Measurements from ENCODE around the gene GLYR1. TPM values are rescaled to one million over a fixed set of nuclear protein-coding genes. Genes with fewer than 3 reads are reported as not detected.

The GLYR1 gene
- total RNA-seq, 1 experiment from 2014 or later, result 30.6 TPM

DNA sequence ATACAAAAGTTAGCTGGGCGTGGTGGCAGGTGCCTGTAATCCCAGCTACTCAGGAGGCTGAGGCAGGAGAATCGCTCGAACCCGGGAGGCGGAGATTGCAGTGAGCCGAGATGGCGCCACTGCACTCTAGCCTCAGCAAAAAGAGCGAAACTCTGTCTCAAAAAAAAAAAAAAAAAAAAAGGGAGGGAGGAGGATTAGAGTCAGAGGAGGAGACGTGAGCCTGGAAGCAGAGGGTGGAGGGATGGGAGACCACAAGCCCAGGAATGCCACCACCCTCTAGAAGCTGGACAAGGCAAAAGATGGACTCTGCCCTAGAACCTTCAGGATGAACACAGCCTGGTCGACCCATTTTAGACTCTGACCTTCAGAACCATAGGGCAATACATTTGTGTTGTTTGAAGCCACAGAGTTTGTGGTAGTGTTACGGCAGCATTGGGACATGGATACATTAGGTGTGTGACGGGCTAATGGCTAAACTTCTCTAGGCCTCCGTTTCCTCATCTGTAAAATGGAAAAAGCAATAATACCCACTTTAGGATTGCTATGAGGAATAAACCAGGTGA is 54.1 kb downstream of the GLYR1 start:
- Histone ChIP-seq H3K4me3 (ENCODE audit: low read length) (no peak overlapping the region), H3K36me3 (ENCODE audit: low read depth, low read length) (no peaks in the 10 kb centered on the region), H3K4me1 (ENCODE audit: insufficient read depth, low read length) (no peaks in the 10 kb centered on the region), H3F3A (ENCODE audit: low read length, unreplicated experiment) (no peaks in the 10 kb centered on the region), H3K4me2 (ENCODE audit: low read length) (no peak overlapping the region), H3K79me2 (ENCODE audit: low read length) (no peaks in the 10 kb centered on the region), H3K9me3 (ENCODE audit: low read length) (no peaks in the 10 kb centered on the region), H3K9ac (ENCODE audit: low read length) (no peak overlapping the region), H4K20me1 (ENCODE audit: low read length) (no peaks in the 10 kb centered on the region), H2AFZ (ENCODE audit: low read length) (no peak overlapping the region), H3K9me2 (replicated peaks; ENCODE audit: low read length) (no peaks in the 10 kb centered on the region), H3K27ac (ENCODE audit: low read length) (no peak overlapping the region), H3K27me3 (ENCODE audit: low read length) (no peaks in the 10 kb centered on the region)
- TF ChIP-seq, protein P1, sequence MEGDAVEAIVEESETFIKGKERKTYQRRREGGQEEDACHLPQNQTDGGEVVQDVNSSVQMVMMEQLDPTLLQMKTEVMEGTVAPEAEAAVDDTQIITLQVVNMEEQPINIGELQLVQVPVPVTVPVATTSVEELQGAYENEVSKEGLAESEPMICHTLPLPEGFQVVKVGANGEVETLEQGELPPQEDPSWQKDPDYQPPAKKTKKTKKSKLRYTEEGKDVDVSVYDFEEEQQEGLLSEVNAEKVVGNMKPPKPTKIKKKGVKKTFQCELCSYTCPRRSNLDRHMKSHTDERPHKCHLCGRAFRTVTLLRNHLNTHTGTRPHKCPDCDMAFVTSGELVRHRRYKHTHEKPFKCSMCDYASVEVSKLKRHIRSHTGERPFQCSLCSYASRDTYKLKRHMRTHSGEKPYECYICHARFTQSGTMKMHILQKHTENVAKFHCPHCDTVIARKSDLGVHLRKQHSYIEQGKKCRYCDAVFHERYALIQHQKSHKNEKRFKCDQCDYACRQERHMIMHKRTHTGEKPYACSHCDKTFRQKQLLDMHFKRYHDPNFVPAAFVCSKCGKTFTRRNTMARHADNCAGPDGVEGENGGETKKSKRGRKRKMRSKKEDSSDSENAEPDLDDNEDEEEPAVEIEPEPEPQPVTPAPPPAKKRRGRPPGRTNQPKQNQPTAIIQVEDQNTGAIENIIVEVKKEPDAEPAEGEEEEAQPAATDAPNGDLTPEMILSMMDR (conservative IDR thresholded peaks at IDR 0.05; ENCODE audit: low read depth, low read length), result no peak
- no peak for TF ChIP-seq EZH2 (IDR thresholded peaks at IDR 0.05; ENCODE audit: low read length, unreplicated experiment)
- no peak for TF ChIP-seq EZH2phosphoT487 (IDR thresholded peaks at IDR 0.05; ENCODE audit: borderline replicate concordance, low read length)
- POLR2A ChIA-PET (ENCODE audit: unreplicated experiment), result no interaction called here
- intact Hi-C loops (cut with micrococcal nuclease), result no loop called here
- DNase-seq (no peak), ATAC-seq (no peak)
- CTCF ChIA-PET, result no interaction called here
- BruUV-seq (replicated peaks), result no TSS peak

DNA sequence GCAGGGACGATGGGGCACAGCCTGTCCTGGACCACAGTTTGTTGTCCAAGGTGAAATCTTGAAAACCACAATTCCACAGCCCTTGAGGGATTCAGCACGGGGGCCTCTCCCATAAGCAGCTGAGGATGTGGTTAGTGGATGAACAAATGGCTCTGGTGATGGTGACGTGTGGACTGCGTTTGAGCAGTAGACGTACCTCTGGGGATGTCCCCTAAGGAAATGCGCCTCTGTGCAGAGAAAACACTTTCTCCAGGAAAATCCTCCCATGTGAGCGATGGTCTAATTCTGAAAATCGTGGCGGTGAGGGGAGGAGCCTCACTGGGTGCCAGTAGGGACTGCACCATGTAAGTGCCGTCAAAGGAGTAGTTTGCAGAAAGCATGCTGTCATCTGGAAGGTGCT is 56.2 kb downstream of the GLYR1 start:
- no peak for DNase-seq
- no peaks in the 10 kb centered on the region for H3K36me3 ChIP-seq (ENCODE audit: low read depth, low read length)
- no peak overlapping the region for H3K4me3 ChIP-seq (ENCODE audit: low read length)
- no peak overlapping the region for H3K4me2 ChIP-seq (ENCODE audit: low read length)
- TF ChIP-seq, protein P1 (conservative IDR thresholded peaks at IDR 0.05; ENCODE audit: low read depth, low read length), result no peak
- no peak for TF ChIP-seq EZH2 (IDR thresholded peaks at IDR 0.05; ENCODE audit: low read length, unreplicated experiment)
- BruUV-seq (replicated peaks), result no TSS peak
- no peaks in the 10 kb centered on the region for H4K20me1 ChIP-seq (ENCODE audit: low read length)
- no peaks in the 10 kb centered on the region for H3K4me1 ChIP-seq (ENCODE audit: insufficient read depth, low read length)
- no peaks in the 10 kb centered on the region for H3K9me2 ChIP-seq (replicated peaks; ENCODE audit: low read length)
- H3K27me3 ChIP-seq (ENCODE audit: low read length), result no peaks in the 10 kb centered on the region
- H3F3A ChIP-seq (ENCODE audit: low read length, unreplicated experiment), result no peaks in the 10 kb centered on the region
- H2AFZ ChIP-seq (ENCODE audit: low read length), result no peak overlapping the region
- intact Hi-C loops (cut with micrococcal nuclease), result no loop called here
- H3K79me2 ChIP-seq (ENCODE audit: low read length), result no peaks in the 10 kb centered on the region
- H3K9ac ChIP-seq (ENCODE audit: low read length), result no peak overlapping the region
- H3K9me3 ChIP-seq (ENCODE audit: low read length), result no peaks in the 10 kb centered on the region
- no peak overlapping the region for H3K27ac ChIP-seq (ENCODE audit: low read length)
- ChIA-PET CTCF (no interaction called here), POLR2A (ENCODE audit: unreplicated experiment) (no interaction called here)
- no peak for ATAC-seq

DNA sequence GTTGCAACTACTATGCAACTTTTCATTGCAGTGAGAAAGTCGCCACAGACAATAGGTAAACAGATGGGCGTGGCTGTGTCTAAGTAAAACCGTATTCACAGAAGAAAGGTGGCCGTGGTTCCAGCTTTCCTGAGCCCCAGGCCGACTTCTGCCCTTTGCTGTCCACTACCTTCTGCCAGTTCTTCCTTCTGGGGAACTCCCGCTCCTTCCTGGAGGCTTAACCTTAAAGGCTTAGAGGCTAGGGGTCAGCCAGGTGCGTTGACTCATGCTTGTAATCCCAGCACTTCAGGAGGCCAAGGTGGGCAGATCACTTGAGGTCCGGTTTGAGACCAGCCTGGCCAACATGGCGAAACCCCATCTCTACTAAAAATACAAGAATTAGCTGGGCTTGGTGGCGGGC is 56.8 kb downstream of the GLYR1 start:
- CTCF ChIA-PET, result no interaction called here
- TF ChIP-seq, protein P1 (conservative IDR thresholded peaks at IDR 0.05; ENCODE audit: low read depth, low read length), result no peak
- TF ChIP-seq EZH2 (IDR thresholded peaks at IDR 0.05; ENCODE audit: low read length, unreplicated experiment) (no peak), EZH2phosphoT487 (IDR thresholded peaks at IDR 0.05; ENCODE audit: borderline replicate concordance, low read length) (no peak)

More for the DNA sequence above, 56.8 kb downstream of the GLYR1 start:
- H3K27me3 ChIP-seq (ENCODE audit: low read length), result no peaks in the 10 kb centered on the region
- H3K9me2 ChIP-seq (replicated peaks; ENCODE audit: low read length), result no peaks in the 10 kb centered on the region
- intact Hi-C loops (cut with micrococcal nuclease), result no loop called here
- H3K79me2 ChIP-seq (ENCODE audit: low read length), result no peaks in the 10 kb centered on the region
- no TSS peak for BruUV-seq (replicated peaks)
- H3K4me2 ChIP-seq (ENCODE audit: low read length), result no peak overlapping the region
- H3K4me1 ChIP-seq (ENCODE audit: insufficient read depth, low read length), result no peaks in the 10 kb centered on the region
- H3K27ac ChIP-seq (ENCODE audit: low read length), result no peak overlapping the region
- no peak overlapping the region for H3K9ac ChIP-seq (ENCODE audit: low read length)
- POLR2A ChIA-PET (ENCODE audit: unreplicated experiment), result no interaction called here
- no peaks in the 10 kb centered on the region for H3K36me3 ChIP-seq (ENCODE audit: low read depth, low read length)
- no peaks in the 10 kb centered on the region for H4K20me1 ChIP-seq (ENCODE audit: low read length)
- H3F3A ChIP-seq (ENCODE audit: low read length, unreplicated experiment), result no peaks in the 10 kb centered on the region
- no peaks in the 10 kb centered on the region for H3K9me3 ChIP-seq (ENCODE audit: low read length)
- ATAC-seq (no peak), DNase-seq (no peak)
- no peak overlapping the region for H2AFZ ChIP-seq (ENCODE audit: low read length)
- H3K4me3 ChIP-seq (ENCODE audit: low read length), result no peak overlapping the region

Measured in PC-3 (cell line).